HepG2 (cell line): ENCODE data around the gene DUSP16. TPM values are rescaled to one million over a fixed set of nuclear protein-coding genes. Genes with fewer than 3 reads are reported as not detected.

Source experiments
- ESRRA ChIP-seq: sonication (generic); formaldehyde crosslinking; IDR thresholded peaks from 2 replicates; pipeline ENCODE4 v1.5.1; 2020; ENCODE audit warnings: mild to moderate bottlenecking, low read depth, missing genetic modification reagents
- NR2F6 ChIP-seq, 2 experiments: IDR thresholded peaks; 2 replicates each; pipeline ENCODE4 v1.6.1; 2016; ENCODE audit warnings: antibody characterized with exemption in 1 of 2, mild to moderate bottlenecking in 1 of 2
- RCOR2 ChIP-seq: IDR thresholded peaks from 2 replicates; pipeline ENCODE4 v1.6.1; 2016; ENCODE audit warnings: missing biosample characterization, missing genetic modification reagents
- RFXANK ChIP-seq: IDR thresholded peaks from 2 replicates; pipeline ENCODE4 v1.6.1; 2016
- SP5 ChIP-seq: IDR thresholded peaks from 2 replicates; pipeline ENCODE4 v1.6.1; 2016; ENCODE audit warnings: low read depth, borderline replicate concordance
- SRF ChIP-seq: IDR thresholded peaks from 2 replicates; pipeline ENCODE4 v1.6.1; 2011; ENCODE audit warnings: mild to moderate bottlenecking, low read depth, low read length, moderate library complexity
- ZBTB38 ChIP-seq: sonication (generic); formaldehyde crosslinking; IDR thresholded peaks from 2 replicates; pipeline ENCODE4 v1.5.1; 2020; ENCODE audit warnings: mild to moderate bottlenecking, missing genetic modification reagents
- ZFP90 ChIP-seq: sonication (generic); formaldehyde crosslinking; IDR thresholded peaks from 2 replicates; pipeline ENCODE4 v1.8.0; 2022; ENCODE audit warnings: missing genetic modification reagents, mild to moderate bottlenecking, inconsistent platforms, borderline replicate concordance
- ZNF292 ChIP-seq: sonication (generic); formaldehyde crosslinking; IDR thresholded peaks from 2 replicates; pipeline ENCODE4 v1.8.1; 2022; ENCODE audit warnings: mild to moderate bottlenecking, low read depth, missing genetic modification reagents, borderline replicate concordance
- ZNF382 ChIP-seq: sonication (generic); formaldehyde crosslinking; IDR thresholded peaks from 2 replicates; pipeline ENCODE4 v1.5.0; 2020; ENCODE audit warnings: missing genetic modification reagents, mild to moderate bottlenecking, borderline replicate concordance
- ZNF432 ChIP-seq: sonication (generic); formaldehyde crosslinking; IDR thresholded peaks from 2 replicates; pipeline ENCODE4 v1.5.0; 2020; ENCODE audit warnings: missing genetic modification reagents, mild to moderate bottlenecking, borderline replicate concordance
- ZNF441 ChIP-seq: sonication (generic); formaldehyde crosslinking; IDR thresholded peaks from 2 replicates; pipeline ENCODE4 v1.7.0; 2021; ENCODE audit warnings: missing genetic modification reagents, borderline replicate concordance
- ZNF615 ChIP-seq: sonication (generic); formaldehyde crosslinking; IDR thresholded peaks from 2 replicates; pipeline ENCODE4 v1.5.0; 2020; ENCODE audit warnings: mild to moderate bottlenecking, missing genetic modification reagents, borderline replicate concordance
- ZNF75D ChIP-seq: sonication (generic); formaldehyde crosslinking; IDR thresholded peaks from 2 replicates; pipeline ENCODE4 v1.8.1; 2023; ENCODE audit warnings: missing genetic modification reagents, mild to moderate bottlenecking, borderline replicate concordance
- ZSCAN29 ChIP-seq: sonication (generic); formaldehyde crosslinking; conservative IDR thresholded peaks from 2 replicates; pipeline ENCODE4 v1.4.0; 2020; ENCODE audit warnings: mild to moderate bottlenecking, missing genetic modification reagents
- polyA plus RNA-seq, 8 experiments: library from polyadenylated mRNA; depleted of rRNA in 3 of 8; stranded (reverse) in 7 of 8; unstranded in 1 of 8; fragments of >200 nt; fragmentation: Illumina TruSeq in 4 of 8; extraction: Trizol in 4 of 8; gene quantifications; 2 replicates each; pipeline versions ENCODE4 v1.2.1 to v1.2.3, GENCODE V29; 2011 to 2016; ENCODE audit warnings: low read depth in 4 of 8, missing spikeins in 1 of 8, mixed read lengths in 1 of 8; ENCODE audit not compliant: insufficient read depth in 1 of 8
- total RNA-seq, 5 experiments: library from RNA; depleted of rRNA; stranded (reverse); fragments of >200 nt; fragmentation: Illumina TruSeq; extraction: Trizol; gene quantifications; 2 replicates each; pipeline ENCODE4 v1.2.3, GENCODE V29; 2016; ENCODE audit warnings: low read depth in 1 of 5
- TF ChIP-seq, protein P1 (sequence below): sonication (generic); formaldehyde crosslinking; IDR thresholded peaks from 2 replicates; pipeline ENCODE4 v1.4.0; 2020; ENCODE audit warnings: missing genetic modification reagents
- TF ChIP-seq, protein P2 (sequence below): sonication (generic); formaldehyde crosslinking; IDR thresholded peaks from 2 replicates; pipeline ENCODE4 v1.5.0; 2020; ENCODE audit warnings: missing genetic modification reagents
- TF ChIP-seq, protein P3 (sequence below): IDR thresholded peaks from 2 replicates; pipeline ENCODE4 v1.6.1; 2016; ENCODE audit warnings: low read depth
- TF ChIP-seq, protein P4 (sequence below): sonication (generic); formaldehyde crosslinking; IDR thresholded peaks from 2 replicates; pipeline ENCODE4 v1.5.1; 2020; ENCODE audit warnings: mild to moderate bottlenecking, missing genetic modification reagents, borderline replicate concordance
- TF ChIP-seq, protein P5 (sequence below): sonication (generic); formaldehyde crosslinking; IDR thresholded peaks from 2 replicates; pipeline ENCODE4 v1.4.0; 2020; ENCODE audit warnings: mild to moderate bottlenecking, missing genetic modification reagents

DUSP16 gene
- total and polyA plus RNA-seq, 2 of the 13 experiments (the other 11 are each of a cell fraction or from before 2014, with no cell fraction given), result 45.7 to 46.6 TPM

DNA sequence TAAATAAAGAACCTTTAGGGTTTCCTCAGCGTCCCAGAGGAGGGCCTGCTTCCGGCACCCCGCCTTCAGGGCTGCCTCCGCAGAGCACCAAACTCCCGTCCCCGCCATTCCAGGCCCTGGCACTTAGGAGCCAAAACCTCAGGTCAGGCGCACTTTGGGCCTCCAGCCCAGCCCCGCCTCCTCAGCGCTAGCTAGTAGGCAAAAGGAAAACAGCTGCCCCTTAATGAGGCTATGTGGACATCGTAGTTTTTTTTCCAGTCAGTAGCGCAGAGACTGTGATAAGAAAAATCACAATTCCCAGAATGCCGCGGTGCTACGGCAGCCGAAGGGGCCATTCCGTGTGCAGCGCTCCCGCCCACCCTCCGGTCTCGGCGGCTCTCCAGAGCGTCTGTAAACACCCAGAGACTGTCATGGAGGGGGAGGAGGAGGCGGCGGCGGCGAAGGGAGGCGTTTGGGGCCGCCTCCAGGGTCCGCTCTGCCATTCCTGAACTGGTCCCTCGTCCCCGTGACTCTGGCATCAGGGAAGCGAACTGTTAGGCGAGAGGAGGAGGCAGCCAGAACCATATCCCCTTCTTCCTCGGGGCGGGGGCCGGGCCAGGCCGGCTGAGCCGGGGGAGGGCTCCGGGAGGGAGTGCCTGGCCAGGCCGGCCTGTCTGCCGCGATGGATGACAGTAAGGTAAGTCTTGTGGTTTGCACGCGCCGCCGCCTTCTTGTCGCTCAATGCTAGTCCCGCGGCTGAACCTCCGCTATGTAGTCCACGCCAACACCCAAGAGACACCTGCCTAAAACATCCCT, 49.0 kb upstream of the DUSP16 start, which contains the start of gene CREBL2 (continued):
- TF ChIP-seq, protein P1, sequence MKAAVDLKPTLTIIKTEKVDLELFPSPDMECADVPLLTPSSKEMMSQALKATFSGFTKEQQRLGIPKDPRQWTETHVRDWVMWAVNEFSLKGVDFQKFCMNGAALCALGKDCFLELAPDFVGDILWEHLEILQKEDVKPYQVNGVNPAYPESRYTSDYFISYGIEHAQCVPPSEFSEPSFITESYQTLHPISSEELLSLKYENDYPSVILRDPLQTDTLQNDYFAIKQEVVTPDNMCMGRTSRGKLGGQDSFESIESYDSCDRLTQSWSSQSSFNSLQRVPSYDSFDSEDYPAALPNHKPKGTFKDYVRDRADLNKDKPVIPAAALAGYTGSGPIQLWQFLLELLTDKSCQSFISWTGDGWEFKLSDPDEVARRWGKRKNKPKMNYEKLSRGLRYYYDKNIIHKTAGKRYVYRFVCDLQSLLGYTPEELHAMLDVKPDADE (CRISPR knock-in tag), result peak; percentile 35; the same call in 1 of the 2 replicates
- TF ChIP-seq ZSCAN29 (CRISPR knock-in tag) (peak; percentile 57; the same call in 1 of the 2 replicates), ZNF441 (CRISPR knock-in tag) (peak; percentile 60; the same call in 1 of the 2 replicates), SRF (no peak), RCOR2 (CRISPR knock-in tag) (peak; percentile 39; the same call in 1 of the 2 replicates), ZNF75D (CRISPR knock-in tag) (no peak), RFXANK (CRISPR knock-in tag) (peak; percentile 87), NR2F6 (IDR thresholded peaks at IDR 0.05) (peak; percentile 35; the same call in 1 of the 2 replicates), NR2F6 (CRISPR knock-in tag; IDR thresholded peaks at IDR 0.05) (peak; percentile 34), ZNF382 (no peak), ZNF432 (CRISPR knock-in tag) (no peak), ZBTB38 (peak; percentile 86), ZNF615 (no peak; the same call in 1 of the 2 replicates), ESRRA (CRISPR knock-in tag) (peak; percentile 32; the same call in 1 of the 2 replicates), ZNF292 (CRISPR knock-in tag) (peak; percentile 77), ZFP90 (CRISPR knock-in tag) (0 out of 2 replicates have a peak, but pooled peaks have one; percentile 30), SP5 (CRISPR knock-in tag) (peak; percentile 95)
- TF ChIP-seq, protein P2, sequence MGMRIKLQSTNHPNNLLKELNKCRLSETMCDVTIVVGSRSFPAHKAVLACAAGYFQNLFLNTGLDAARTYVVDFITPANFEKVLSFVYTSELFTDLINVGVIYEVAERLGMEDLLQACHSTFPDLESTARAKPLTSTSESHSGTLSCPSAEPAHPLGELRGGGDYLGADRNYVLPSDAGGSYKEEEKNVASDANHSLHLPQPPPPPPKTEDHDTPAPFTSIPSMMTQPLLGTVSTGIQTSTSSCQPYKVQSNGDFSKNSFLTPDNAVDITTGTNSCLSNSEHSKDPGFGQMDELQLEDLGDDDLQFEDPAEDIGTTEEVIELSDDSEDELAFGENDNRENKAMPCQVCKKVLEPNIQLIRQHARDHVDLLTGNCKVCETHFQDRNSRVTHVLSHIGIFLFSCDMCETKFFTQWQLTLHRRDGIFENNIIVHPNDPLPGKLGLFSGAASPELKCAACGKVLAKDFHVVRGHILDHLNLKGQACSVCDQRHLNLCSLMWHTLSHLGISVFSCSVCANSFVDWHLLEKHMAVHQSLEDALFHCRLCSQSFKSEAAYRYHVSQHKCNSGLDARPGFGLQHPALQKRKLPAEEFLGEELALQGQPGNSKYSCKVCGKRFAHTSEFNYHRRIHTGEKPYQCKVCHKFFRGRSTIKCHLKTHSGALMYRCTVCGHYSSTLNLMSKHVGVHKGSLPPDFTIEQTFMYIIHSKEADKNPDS, result peak; percentile 16; the same call in 1 of the 2 replicates
- TF ChIP-seq, protein P3, sequence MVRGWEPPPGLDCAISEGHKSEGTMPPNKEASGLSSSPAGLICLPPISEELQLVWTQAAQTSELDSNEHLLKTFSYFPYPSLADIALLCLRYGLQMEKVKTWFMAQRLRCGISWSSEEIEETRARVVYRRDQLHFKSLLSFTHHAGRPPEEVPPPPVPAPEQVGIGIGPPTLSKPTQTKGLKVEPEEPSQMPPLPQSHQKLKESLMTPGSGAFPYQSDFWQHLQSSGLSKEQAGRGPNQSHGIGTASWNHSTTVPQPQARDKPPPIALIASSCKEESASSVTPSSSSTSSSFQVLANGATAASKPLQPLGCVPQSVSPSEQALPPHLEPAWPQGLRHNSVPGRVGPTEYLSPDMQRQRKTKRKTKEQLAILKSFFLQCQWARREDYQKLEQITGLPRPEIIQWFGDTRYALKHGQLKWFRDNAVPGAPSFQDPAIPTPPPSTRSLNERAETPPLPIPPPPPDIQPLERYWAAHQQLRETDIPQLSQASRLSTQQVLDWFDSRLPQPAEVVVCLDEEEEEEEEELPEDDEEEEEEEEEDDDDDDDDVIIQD (CRISPR knock-in tag), result peak; percentile 93
- TF ChIP-seq, protein P4, sequence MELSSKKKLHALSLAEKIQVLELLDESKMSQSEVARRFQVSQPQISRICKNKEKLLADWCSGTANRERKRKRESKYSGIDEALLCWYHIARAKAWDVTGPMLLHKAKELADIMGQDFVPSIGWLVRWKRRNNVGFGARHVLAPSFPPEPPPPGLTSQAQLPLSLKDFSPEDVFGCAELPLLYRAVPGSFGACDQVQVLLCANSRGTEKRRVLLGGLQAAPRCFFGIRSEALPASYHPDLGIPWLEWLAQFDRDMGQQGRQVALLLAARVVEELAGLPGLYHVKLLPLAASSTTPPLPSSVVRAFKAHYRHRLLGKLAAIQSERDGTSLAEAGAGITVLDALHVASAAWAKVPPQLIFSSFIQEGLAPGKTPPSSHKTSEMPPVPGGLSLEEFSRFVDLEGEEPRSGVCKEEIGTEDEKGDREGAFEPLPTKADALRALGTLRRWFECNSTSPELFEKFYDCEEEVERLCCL (CRISPR knock-in tag), result peak; percentile 36; the same call in 1 of the 2 replicates
- TF ChIP-seq, protein P5, sequence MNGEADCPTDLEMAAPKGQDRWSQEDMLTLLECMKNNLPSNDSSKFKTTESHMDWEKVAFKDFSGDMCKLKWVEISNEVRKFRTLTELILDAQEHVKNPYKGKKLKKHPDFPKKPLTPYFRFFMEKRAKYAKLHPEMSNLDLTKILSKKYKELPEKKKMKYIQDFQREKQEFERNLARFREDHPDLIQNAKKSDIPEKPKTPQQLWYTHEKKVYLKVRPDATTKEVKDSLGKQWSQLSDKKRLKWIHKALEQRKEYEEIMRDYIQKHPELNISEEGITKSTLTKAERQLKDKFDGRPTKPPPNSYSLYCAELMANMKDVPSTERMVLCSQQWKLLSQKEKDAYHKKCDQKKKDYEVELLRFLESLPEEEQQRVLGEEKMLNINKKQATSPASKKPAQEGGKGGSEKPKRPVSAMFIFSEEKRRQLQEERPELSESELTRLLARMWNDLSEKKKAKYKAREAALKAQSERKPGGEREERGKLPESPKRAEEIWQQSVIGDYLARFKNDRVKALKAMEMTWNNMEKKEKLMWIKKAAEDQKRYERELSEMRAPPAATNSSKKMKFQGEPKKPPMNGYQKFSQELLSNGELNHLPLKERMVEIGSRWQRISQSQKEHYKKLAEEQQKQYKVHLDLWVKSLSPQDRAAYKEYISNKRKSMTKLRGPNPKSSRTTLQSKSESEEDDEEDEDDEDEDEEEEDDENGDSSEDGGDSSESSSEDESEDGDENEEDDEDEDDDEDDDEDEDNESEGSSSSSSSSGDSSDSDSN, result peak; percentile 93
